NCI-H774 (cell line): ENCODE results near the gene NUP98.
"Not testable (repeated sequence)": the region's sequence is repeated elsewhere in the genome, so short reads cannot be mapped to it uniquely, and the experiment has no call there.

Experiments used
- DNase-seq: peaks from one replicate; lab custom pipeline; 2025; lab: John Stamatoyannopoulos, UW

Gene NUP98

DNA sequence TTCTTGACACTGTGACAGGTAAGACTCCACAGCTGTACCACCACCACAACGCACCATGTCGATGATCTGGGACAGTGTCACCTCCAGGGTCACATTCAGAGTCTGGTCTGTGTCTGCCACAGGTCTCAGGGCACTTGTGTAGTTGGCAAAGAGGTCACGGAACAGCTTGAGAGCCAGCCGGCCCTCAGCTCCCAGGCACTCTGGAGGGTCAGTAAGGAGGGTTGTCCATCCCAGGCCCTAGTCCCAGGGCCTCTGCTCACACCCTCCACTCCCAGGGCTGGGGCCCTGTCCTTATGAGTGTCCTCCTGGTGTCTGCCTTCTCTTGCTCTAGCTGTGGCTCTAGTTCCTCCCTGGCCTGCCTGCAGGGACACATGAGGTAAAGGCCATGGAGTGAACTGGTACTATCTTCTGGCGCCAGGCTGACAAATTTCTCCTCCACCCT lies 127.6 kb downstream of the NUP98 start:
- no peak for DNase-seq

DNA sequence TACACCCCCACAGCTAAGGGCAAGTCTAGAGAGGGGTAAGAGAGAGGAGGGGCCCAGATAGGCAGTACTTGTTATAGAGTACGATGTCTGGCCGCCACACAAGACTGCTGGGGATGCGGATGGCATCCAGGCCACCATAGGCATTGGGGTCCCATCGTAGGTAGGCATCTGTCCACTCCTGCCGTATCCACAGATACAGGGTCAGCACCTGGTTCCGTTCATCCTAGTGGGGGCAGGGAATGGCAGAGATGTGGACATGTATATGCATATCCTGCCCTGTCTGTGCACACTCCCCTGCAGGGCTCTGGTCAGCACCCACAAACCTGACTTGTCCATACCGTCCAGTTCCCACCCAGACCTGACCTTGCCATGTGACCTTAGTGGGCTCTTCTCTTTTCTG lies 128.2 kb downstream of the NUP98 start:
- DNase-seq, result no peak

DNA sequence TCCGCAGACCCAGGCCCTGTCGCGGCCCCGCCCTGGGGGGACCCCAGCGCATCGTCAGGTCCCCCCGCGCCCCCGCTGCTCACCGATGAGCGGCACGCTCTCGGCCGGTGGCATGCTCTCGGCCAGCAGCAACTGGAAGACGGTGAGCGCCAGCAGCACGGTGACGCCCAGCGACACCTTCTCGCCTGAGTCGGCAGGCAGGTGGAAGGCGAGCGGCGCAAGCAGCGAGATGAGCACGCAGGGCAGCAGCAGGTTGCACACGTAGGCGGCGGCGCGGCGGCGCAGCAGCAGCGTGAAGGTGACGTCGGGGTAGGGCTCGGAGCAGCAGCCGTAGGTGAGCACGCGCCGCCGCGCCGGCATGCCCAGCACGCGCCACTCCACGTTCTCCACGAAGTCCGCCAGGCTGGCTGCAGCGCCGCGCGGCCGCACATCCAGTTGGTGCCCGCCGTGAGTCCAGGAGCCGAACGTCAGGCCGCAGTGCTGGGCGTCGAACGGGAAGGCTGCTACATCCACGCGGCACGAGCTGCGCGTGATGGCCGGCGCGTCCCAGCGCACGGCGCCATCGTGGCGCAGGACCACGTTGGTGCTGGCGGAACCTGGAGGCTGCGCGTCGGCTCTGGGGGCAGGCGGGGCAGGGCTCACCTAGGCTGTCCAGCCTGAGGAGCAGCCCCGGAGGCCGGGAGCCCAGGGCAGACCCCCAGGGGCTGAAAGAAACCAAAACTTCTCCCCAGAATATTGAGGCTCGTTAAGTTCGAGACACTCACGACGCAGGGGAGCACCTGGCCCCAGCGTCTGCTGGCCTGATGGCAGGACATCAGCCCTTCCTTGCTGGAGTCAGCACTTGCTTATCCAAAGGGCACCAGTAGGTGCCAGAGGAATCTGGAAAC lies 130.0 kb downstream of the NUP98 start:
- DNase-seq, result no peak

- no peak for DNase-seq
Observed at GRCh38 chr11:3666023-3666530, 131.3 kb downstream of the NUP98 start.

- DNase-seq, result no peak
Observed at GRCh38 chr11:3665336-3666022, 131.9 kb downstream of the NUP98 start.

GRCh38 chr11:3664032-3664630 lies 133.2 kb downstream of the NUP98 start:
- DNase-seq, result no peak

DNA sequence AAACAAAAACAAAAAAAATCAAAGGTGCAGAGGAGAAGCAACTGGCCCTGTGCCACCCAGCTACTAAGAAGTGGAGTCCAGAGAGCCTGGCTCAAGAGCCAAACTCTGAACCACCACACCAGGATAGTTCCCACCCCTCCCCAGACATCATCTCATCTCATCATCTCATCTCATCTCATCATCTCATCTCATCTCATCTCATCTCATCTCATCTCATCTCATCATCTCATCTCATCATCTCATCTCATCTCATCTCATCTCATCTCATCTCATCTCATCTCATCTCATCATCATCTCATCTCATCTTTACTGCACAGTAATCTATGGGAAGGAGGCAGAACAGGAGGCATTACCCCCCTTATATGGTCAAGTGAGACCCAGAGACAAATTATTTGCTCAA lies 134.5 kb downstream of the NUP98 start:
- DNase-seq, result no peak

DNA sequence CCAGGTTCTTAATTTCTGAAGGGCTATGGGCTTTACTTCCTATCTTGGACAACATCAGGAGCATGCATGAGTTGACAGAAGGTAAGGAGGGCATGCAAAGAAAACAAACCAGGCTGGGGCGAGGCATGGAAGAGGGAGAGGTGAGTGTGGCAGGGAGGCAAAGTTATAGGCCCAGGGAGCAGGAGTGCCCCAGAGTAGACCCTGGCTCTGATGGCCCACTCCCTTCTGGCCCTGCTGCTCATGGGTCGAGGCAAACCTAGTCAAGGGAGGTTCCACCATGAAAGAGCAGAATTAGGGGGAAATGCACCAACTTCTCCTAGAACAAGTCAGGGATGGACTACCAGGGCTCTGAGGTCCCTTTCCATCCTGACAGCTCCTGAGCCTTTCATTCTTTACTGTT lies 136.4 kb downstream of the NUP98 start:
- no peak for DNase-seq

- DNase-seq, result peak; percentile 34
Observed at GRCh38 chr11:3659595-3660515, 137.5 kb downstream of the NUP98 start.

DNA sequence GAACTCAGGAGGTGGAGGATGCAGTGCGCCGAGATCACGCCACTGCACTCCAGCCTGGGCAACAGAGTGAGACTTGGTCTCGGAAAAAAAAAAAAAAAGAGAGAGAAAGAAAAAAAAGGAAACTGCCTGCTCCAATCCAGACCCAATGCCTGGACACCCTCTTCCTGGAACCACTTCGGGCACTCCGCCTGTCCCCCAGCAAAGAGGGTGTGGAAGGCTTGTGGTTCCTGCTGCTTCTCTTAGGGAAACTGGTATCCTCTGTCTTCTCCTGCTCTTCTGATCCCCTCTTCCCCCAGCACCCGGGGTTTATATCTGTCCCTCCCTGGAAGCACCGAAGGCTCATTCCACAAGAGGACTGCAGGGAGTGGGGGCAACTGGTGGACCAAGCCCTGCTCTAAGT lies 139.1 kb downstream of the NUP98 start:
- DNase-seq, result no peak

DNA sequence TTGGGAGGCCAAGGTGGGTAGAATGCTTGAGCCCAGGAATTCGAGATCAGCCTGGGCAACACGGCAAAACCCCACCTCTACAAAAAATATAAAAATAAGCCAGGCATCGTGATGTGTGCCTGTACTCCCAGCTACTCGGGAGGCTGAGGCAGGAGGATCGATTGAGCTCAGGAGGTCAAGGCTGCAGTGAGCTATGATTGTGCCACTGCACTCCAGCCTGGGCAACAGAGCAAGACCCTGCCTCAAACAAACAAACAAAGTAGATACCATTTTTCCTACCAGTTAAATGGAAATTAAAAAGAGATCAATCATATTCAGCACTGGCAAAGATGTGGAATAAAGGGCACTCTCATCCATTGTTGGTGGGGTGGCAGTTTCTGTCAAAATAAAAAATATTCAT lies 140.0 kb downstream of the NUP98 start:
- DNase-seq, result not testable (repeated sequence)

- DNase-seq, result no peak
Observed at GRCh38 chr11:3655547-3655946, 141.8 kb downstream of the NUP98 start.

GRCh38 chr11:3652514-3652913 lies 144.8 kb downstream of the NUP98 start:
- not testable (repeated sequence) for DNase-seq

DNA sequence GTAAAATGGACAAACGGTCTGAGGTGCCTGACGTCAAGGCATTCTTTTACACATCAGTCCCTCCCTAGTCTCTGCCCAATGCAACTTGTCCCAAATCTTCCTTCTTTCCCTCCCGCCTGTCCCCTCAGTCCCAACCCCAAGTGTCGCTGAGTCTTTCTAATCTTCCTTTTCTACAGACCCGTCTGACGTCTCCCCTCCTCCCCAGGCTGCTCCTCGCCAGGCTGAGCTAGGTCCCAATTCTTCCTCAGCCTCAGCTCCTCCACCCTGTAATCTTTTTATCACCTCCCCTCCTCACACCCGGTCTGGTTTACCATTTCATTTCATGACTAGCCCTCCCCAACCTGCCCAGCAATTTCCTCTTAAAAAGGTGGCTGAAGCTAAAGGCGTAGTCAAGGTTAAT lies 148.0 kb downstream of the NUP98 start:
- not testable (repeated sequence) for DNase-seq

- DNase-seq, result not testable (repeated sequence)
Observed at GRCh38 chr11:3648843-3649242, 148.5 kb downstream of the NUP98 start.

DNA sequence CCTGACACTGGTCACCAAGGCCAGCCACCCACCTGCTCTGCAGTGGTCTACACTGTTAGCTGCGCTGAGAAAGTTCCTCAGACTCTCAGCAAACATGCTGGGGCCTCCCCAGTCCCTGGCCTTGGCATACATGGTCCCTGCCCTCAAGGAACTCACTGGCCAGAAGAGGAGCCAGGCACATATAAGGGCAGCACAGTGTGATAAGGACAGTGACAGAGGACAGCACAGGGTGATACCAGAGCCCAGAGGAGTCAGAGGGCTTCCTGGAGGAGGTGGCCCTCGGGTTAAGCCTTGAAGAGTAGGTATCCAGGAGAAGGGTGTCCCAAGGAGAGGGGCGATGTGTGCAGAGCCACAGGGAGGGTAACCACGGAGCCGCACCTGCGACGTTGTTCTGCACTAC lies 151.8 kb downstream of the NUP98 start:
- no peak for DNase-seq

GRCh38 chr11:3644817-3645235 lies 152.5 kb downstream of the NUP98 start, which contains the start of gene ART1:
ART1 (plus strand) TSS chr11:3645128; CDS start chr11:3659214, 14,086 bp downstream.
- no peak for DNase-seq

GRCh38 chr11:3643102-3643546 lies 154.2 kb downstream of the NUP98 start:
- not testable (repeated sequence) for DNase-seq

- peak; percentile 55 for DNase-seq
Observed at GRCh38 chr11:3642071-3642951, 155.0 kb downstream of the NUP98 start.

- no peak for DNase-seq
Observed at GRCh38 chr11:3641701-3642070, 155.7 kb downstream of the NUP98 start, which contains the start of gene ART5. ART5 (minus strand) TSS chr11:3641992; CDS start chr11:3641862, 130 bp downstream.
